ENCODE results near the gene GPRC5D.

DNA sequence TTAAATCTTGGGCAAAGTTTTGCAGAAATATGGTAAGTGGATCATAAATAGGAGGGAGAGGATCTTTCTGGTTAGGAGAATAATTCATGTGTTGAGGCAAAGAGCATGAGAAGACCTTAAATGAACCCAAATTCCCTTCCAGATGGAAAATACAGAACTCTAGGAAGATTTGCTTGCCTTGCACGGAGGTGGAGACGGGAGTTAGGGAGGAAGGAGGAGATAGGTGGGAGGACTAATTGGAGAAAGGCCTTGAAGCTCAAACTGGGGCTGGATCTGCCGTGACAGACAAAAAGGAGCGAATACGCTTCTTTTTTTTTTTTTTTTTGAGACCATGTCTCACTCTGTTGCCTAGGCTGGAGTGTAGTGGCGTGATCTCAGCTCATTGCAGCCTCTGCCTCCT lies 54.7 kb downstream of the GPRC5D start:
- TF ChIP-seq, protein P1, sequence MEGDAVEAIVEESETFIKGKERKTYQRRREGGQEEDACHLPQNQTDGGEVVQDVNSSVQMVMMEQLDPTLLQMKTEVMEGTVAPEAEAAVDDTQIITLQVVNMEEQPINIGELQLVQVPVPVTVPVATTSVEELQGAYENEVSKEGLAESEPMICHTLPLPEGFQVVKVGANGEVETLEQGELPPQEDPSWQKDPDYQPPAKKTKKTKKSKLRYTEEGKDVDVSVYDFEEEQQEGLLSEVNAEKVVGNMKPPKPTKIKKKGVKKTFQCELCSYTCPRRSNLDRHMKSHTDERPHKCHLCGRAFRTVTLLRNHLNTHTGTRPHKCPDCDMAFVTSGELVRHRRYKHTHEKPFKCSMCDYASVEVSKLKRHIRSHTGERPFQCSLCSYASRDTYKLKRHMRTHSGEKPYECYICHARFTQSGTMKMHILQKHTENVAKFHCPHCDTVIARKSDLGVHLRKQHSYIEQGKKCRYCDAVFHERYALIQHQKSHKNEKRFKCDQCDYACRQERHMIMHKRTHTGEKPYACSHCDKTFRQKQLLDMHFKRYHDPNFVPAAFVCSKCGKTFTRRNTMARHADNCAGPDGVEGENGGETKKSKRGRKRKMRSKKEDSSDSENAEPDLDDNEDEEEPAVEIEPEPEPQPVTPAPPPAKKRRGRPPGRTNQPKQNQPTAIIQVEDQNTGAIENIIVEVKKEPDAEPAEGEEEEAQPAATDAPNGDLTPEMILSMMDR (IDR thresholded peaks at IDR 0.05) = no peak
- TF ChIP-seq POLR2A (IDR thresholded peaks at IDR 0.05) = no peak
- no peak for TF ChIP-seq POLR2AphosphoS5 (IDR thresholded peaks at IDR 0.05)
